ENCODE measurements around the gene IDH3B.

IDH3B gene

DNA sequence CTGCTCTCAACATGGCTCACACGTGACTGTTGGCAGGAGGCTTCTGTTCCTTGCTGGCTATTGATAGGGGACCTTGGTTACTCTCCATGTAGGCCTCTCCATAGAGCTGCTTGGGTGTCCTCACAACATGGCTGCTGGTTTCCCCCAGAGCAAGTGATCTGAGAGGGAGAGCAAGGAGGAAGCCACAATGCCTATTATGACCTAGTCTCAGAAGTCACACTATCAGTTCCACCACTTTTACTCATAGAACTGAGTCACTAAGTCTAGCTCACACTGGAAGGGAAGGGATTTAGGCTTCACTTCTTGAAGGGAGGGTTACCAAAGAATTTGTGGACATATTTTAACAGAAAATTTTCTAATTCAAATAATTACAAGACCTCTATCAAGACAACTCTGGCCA, 20.3 kb downstream of the IDH3B start:
- no peak for DNase-seq (ENCODE audit: low spot score)

GRCh38 chr20:2640899-2641298, 23.1 kb downstream of the IDH3B start:
- TF ChIP-seq, protein P1, sequence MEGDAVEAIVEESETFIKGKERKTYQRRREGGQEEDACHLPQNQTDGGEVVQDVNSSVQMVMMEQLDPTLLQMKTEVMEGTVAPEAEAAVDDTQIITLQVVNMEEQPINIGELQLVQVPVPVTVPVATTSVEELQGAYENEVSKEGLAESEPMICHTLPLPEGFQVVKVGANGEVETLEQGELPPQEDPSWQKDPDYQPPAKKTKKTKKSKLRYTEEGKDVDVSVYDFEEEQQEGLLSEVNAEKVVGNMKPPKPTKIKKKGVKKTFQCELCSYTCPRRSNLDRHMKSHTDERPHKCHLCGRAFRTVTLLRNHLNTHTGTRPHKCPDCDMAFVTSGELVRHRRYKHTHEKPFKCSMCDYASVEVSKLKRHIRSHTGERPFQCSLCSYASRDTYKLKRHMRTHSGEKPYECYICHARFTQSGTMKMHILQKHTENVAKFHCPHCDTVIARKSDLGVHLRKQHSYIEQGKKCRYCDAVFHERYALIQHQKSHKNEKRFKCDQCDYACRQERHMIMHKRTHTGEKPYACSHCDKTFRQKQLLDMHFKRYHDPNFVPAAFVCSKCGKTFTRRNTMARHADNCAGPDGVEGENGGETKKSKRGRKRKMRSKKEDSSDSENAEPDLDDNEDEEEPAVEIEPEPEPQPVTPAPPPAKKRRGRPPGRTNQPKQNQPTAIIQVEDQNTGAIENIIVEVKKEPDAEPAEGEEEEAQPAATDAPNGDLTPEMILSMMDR (IDR thresholded peaks at IDR 0.05; ENCODE audit: extremely low read depth, missing control alignments): no peak
- no peak for DNase-seq (ENCODE audit: low spot score)

More for the DNA sequence above, 20.3 kb downstream of the IDH3B start:
- TF ChIP-seq, protein P1 (IDR thresholded peaks at IDR 0.05; ENCODE audit: extremely low read depth, missing control alignments): no peak

- DNase-seq (ENCODE audit: low spot score): no peak
- TF ChIP-seq, protein P1 (IDR thresholded peaks at IDR 0.05; ENCODE audit: extremely low read depth, missing control alignments): no peak
These were observed 23.8 kb downstream of the IDH3B start for GRCh38 chr20:2640260-2640659.

DNA sequence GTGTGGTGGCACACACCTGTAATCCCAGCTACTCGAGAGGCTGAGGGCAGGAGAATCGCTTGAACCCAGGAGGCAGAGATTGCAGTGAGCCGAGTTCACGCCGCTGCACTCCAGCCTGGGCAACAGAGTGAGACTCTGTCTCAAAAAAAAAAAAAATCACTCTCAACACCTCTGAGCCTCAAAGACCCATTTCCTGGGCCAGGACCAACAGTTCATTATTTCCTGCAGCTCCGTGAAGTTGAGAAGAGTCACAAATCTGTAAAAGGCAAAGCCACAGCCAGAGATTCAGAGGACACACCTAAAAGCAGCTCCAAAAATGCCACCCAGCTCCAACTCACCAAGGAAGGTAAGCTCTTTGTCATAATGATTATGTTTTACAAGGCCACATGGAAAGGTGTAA, 26.8 kb downstream of the IDH3B start:
- DNase-seq (ENCODE audit: low spot score): no peak
- TF ChIP-seq, protein P1 (IDR thresholded peaks at IDR 0.05; ENCODE audit: extremely low read depth, missing control alignments): no peak

DNA sequence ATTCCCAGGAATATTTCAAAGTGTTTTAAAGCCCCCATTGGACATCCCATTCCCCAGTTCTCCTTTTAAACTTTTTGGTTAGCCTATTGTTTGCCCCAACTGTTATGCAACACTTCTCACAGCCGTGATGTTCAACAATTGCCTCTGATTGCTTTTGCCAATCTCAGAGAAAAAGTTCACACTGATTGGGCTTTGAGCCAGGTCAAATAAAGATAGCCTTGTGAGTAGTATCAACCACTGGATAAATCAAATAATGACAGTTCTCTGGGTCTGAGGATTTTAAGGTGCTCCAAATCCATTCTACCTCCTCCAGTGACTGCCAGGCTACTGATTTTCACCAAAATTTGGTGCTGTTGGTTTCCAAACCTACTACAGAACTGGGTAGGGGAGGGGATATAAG, 30.6 kb downstream of the IDH3B start:
- TF ChIP-seq, protein P1 (IDR thresholded peaks at IDR 0.05; ENCODE audit: extremely low read depth, missing control alignments): no peak
- no peak for DNase-seq (ENCODE audit: low spot score)

GRCh38 chr20:2631228-2631627, 32.8 kb downstream of the IDH3B start:
- no peak for DNase-seq (ENCODE audit: low spot score)
- TF ChIP-seq, protein P1 (IDR thresholded peaks at IDR 0.05; ENCODE audit: extremely low read depth, missing control alignments): no peak

DNA sequence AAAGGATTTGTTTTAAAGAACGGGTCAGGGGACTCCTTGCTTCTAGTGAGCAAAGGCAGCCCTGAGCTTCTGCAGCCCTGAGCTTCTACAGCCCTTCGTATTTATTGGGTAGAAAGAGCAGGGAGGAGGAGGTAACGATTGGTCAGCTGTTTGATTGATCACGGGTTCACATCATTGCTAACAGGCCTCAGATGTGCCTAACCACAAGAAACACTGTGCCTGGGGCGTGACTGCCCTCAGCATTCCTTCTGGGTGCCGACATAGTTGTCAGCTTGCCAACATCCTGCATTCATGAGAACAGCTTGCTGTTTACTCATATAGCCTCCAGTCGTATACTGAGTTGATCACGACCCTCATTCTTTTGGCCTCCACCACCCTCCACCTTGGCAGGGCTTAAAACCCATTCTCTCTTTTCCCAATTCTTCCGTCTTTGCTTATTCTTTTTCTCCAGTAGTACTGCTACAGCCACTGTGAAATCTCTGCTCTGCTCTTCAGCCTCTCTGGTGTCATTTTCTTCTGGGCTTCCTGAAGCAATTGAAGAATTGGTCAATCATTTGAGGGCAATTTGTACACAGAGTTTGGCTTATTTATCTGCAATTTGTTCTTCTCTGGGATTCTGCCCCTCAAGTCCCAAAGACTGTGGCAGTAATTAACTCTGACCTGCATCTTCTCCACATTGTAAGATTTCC, 37.0 kb downstream of the IDH3B start:
- TF ChIP-seq, protein P1 (IDR thresholded peaks at IDR 0.05; ENCODE audit: extremely low read depth, missing control alignments): no peak
- DNase-seq (ENCODE audit: low spot score): no peak
